Stimulated activated naive CD8-positive, alpha-beta T cell treated with anti-CD3 and anti-CD28 coated beads, Interleukin-15, Interleukin-2, amounts not matched to agents 100 ng/mL and 50 ng/mL, for 24 hours (primary cell): Measurements from ENCODE around the gene CTSL.

Source experiments
- H3K27ac Mint-ChIP-seq: one replicate; pipeline ENCODE4 v1.8.0; 2021; ENCODE audit warnings: mild to moderate bottlenecking, mixed read lengths
- H3K27me3 Mint-ChIP-seq: one replicate; pipeline ENCODE4 v1.8.0; 2021; ENCODE audit warnings: mixed read lengths
- H3K36me3 Mint-ChIP-seq: one replicate; pipeline ENCODE4 v1.8.0; 2021; ENCODE audit warnings: low read depth, mixed read lengths
- H3K4me1 Mint-ChIP-seq: one replicate; pipeline ENCODE4 v1.8.0; 2021; ENCODE audit warnings: low read depth, mixed read lengths
- H3K4me3 Mint-ChIP-seq: one replicate; pipeline ENCODE4 v1.8.0; 2021; ENCODE audit warnings: mild to moderate bottlenecking, mixed read lengths
- H3K9me3 Mint-ChIP-seq: one replicate; pipeline ENCODE4 v1.8.0; 2021; ENCODE audit warnings: mixed read lengths

The CTSL gene

DNA sequence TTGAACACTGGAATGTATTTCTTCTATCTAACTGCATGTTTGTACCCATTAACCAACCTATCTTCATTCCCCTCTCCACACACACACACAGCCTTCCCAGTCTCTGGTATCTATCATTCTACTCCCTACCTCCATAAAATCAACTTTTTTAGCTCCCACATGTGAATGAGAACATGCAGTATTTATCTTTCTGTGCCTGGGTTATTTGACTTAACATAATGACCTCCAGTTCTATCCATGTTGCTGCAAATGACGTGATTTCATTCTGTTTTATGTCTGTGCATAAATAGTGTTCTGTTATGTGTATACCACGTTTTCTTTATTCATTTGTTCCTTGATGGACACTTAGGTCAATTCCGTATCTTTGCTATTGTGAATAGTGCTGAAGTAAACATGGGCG lies 38.7 kb upstream of the CTSL start:
- H3K4me1 Mint-ChIP-seq, result peaks cover 12% of the 10 kb centered on the region
- H3K27me3 Mint-ChIP-seq, result no peaks in the 10 kb centered on the region
- no peak overlapping the region for H3K4me3 Mint-ChIP-seq
- H3K36me3 Mint-ChIP-seq, result no peaks in the 10 kb centered on the region
- peaks cover 5% of the 10 kb centered on the region for H3K9me3 Mint-ChIP-seq
- no peak overlapping the region for H3K27ac Mint-ChIP-seq

DNA sequence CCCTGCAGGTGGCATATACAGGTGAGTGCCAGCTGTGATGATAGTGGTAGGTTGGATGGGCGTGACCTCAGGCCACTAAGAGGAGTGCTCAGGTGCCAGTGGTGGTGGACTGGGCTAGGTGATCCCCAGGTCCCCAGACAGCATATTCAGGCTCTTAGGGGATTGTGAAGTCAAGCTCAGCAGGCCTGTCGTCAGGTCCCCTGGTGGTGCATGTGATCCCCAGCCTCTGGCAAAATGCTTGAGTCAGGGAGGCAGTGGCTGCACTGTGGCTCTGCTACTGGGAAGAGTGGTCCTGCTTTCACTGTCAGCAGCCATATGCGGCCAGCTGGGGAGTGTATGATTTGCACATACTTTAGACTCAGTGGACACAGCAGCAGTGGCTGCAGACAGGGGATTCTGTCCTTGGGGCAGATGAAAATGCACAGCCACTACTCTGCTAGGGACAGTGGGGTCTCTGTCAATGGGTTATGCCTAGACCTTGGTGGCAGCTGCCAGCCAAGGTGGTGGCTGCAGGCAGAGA lies 31.6 kb upstream of the CTSL start:
- Mint-ChIP-seq H3K27me3 (no peaks in the 10 kb centered on the region), H3K36me3 (peaks cover 5% of the 10 kb centered on the region), H3K9me3 (peaks cover 16% of the 10 kb centered on the region), H3K4me3 (no peak overlapping the region), H3K4me1 (no peaks in the 10 kb centered on the region), H3K27ac (no peak overlapping the region)

DNA sequence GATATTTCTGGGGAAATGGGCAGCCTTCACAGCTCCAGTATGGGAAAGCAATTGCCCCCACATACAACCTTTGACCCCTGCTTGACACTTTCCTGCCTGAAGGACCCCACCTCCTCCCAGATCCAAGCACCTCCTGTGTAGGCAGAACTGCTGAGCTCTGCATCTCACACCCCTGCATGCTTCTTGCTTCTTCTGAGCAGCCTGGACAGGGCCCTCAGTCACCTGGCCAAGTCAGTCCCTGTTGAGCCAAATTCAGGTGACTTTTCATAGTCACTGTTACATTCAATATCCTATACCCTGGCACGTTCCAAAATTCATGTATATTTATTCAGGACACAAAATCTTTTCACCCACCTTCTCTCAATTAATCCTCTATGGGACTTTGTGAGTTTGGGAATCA lies 30.4 kb upstream of the CTSL start:
- Mint-ChIP-seq H3K27ac (no peak overlapping the region), H3K4me3 (no peak overlapping the region)

DNA sequence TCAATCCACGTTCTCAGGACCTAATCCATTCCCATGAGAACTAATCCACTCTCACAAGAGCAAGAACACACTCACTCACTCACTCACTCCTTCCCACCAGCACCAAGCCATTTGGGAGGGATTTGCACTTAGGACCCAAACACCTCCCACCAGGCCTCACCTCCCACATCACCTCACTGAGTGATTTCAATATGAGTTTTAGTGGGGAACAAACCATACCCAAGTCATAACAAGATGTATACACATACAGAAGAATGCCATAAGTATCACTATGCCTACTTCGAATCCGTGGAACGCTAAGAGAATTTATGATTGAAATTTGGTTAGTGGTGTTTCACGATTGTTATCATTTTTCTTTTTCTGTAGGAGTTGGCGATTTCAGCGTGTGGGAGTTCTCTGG lies 29.3 kb upstream of the CTSL start:
- Mint-ChIP-seq H3K36me3 (peaks cover 5% of the 10 kb centered on the region), H3K4me3 (no peak overlapping the region), H3K4me1 (no peaks in the 10 kb centered on the region), H3K27me3 (no peaks in the 10 kb centered on the region), H3K27ac (no peak overlapping the region), H3K9me3 (peaks cover 13% of the 10 kb centered on the region)

More for the DNA sequence above, 30.4 kb upstream of the CTSL start:
- peaks cover 16% of the 10 kb centered on the region for H3K9me3 Mint-ChIP-seq
- no peaks in the 10 kb centered on the region for H3K27me3 Mint-ChIP-seq
- H3K36me3 Mint-ChIP-seq, result peaks cover 5% of the 10 kb centered on the region
- no peaks in the 10 kb centered on the region for H3K4me1 Mint-ChIP-seq

DNA sequence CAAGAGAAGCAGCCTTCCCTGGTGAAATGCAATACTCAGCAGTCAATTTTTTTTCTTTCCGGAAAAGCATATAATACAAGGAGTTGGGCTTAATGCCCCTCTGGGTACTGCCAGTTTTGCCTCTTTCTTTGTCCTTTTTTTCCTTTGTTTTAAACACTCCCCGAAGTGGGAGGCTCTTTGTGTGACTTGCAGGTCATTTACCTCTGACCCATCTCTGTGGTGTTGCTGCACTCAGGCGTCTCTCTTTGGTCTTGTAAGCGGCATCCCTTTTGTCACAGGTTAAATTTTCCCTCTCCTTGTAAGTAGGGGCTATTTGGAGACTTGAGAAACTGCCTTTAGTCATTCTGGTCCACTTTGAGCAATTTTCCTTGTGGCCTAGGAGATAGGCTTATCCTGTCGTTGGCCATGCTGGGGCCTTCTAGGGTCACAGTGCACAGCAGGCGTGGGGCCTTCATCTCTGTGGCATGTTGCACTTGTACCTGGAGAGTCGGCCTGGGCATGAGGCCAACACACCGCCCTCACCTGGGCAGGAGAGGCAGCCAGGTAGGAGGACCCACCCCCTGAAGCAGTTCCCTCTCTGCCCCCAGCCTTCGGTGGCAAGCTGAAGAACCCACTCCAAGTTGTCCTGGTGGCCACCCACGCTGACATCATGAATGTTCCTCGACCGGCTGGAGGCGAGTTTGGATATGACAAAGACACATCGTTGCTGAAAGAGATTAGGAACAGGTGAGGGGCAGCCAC lies 27.7 kb upstream of the CTSL start:
- Mint-ChIP-seq H3K4me1 (no peaks in the 10 kb centered on the region), H3K9me3 (peaks cover 5% of the 10 kb centered on the region), H3K4me3 (no peak overlapping the region), H3K27ac (no peak overlapping the region), H3K36me3 (peaks cover 4% of the 10 kb centered on the region), H3K27me3 (no peaks in the 10 kb centered on the region)

DNA sequence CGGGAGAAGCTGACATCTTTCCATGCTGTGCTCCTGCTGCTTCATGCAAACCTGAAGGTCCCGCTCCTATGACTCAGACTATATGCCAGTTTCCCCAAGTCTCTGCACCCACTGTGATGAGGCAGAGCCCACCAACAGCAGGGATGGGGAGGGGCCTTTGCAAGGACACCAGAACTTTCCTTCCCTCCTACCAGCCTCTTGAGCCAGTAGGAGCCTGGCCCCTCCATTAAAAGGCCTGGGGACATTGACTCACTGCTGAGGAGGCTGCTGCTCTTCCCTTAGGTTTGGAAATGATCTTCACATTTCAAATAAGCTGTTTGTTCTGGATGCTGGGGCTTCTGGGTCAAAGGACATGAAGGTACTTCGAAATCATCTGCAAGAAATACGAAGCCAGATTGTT lies 26.1 kb upstream of the CTSL start:
- Mint-ChIP-seq H3K27ac (no peak overlapping the region), H3K9me3 (no peaks in the 10 kb centered on the region), H3K27me3 (no peaks in the 10 kb centered on the region), H3K36me3 (no peaks in the 10 kb centered on the region), H3K4me3 (no peak overlapping the region), H3K4me1 (no peaks in the 10 kb centered on the region)

DNA sequence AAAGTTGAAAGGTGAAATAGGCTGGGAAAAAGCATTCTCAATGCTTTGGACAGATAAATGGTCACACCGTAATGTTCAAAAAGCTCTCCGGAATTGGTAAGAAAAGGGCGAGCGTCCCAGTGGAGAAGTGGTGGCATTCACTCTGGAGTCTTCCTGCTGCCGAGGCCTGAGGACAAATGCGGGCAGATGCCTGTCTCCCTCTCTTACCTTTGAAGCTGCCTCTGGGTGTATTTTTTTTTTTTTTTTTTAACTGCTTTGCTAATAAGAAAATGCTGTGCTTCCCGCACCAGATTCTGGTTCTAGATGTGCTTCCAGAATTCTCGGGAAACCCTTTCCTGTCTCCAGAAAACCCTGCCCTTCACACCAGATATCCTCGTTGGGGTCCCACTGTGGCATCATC lies 24.4 kb upstream of the CTSL start:
- H3K4me1 Mint-ChIP-seq, result no peaks in the 10 kb centered on the region
- no peaks in the 10 kb centered on the region for H3K9me3 Mint-ChIP-seq
- H3K36me3 Mint-ChIP-seq, result no peaks in the 10 kb centered on the region
- H3K27me3 Mint-ChIP-seq, result no peaks in the 10 kb centered on the region
- H3K27ac Mint-ChIP-seq, result no peak overlapping the region
- no peak overlapping the region for H3K4me3 Mint-ChIP-seq

DNA sequence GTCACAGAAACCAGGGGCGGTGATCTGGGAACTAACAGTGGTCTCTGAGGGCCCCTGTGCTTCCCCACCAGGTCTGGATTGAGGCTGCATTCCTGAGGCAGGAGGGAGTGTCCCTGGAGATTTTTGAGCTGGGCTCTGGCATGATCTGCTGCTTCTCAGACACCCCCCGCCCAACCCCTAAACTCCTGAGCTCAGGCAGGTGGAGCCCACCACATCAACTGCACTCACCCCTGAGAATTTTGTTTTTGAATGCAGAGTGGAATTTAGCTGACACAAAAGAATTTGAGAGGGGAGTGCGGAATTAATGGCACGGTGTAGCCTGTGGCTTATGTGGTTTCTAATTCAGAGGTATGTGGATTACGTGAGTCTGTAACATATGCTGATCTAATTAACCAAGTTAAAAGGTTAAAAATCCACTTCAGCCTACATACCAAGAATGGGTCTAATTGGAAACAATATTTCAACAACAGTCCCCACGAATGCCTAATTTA lies 23.9 kb upstream of the CTSL start:
- H3K36me3 Mint-ChIP-seq, result no peaks in the 10 kb centered on the region
- no peaks in the 10 kb centered on the region for H3K4me1 Mint-ChIP-seq
- no peak overlapping the region for H3K4me3 Mint-ChIP-seq

DNA sequence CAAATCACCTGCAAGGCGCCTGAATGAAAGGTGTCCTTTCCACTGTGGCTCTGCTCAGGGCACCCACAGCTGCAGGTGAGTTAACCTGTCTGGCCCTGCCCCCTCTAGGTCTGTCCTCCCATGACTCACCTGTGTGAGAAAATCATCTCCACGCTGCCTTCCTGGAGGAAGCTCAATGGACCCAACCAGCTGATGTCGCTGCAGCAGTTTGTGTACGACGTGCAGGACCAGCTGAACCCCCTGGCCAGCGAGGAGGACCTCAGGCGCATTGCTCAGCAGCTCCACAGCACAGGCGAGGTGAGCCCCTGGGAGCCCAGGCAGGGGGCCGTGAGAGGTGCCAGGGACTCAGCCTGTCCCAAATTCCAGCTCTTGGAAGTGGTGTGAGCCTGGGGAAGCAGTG lies 23.0 kb upstream of the CTSL start:
- Mint-ChIP-seq H3K27ac (no peak overlapping the region), H3K4me1 (peaks cover 2% of the 10 kb centered on the region), H3K27me3 (no peaks in the 10 kb centered on the region), H3K9me3 (no peaks in the 10 kb centered on the region), H3K36me3 (no peaks in the 10 kb centered on the region), H3K4me3 (no peak overlapping the region)

More for the DNA sequence above, 23.9 kb upstream of the CTSL start:
- Mint-ChIP-seq H3K27me3 (no peaks in the 10 kb centered on the region), H3K27ac (no peak overlapping the region), H3K9me3 (no peaks in the 10 kb centered on the region)

DNA sequence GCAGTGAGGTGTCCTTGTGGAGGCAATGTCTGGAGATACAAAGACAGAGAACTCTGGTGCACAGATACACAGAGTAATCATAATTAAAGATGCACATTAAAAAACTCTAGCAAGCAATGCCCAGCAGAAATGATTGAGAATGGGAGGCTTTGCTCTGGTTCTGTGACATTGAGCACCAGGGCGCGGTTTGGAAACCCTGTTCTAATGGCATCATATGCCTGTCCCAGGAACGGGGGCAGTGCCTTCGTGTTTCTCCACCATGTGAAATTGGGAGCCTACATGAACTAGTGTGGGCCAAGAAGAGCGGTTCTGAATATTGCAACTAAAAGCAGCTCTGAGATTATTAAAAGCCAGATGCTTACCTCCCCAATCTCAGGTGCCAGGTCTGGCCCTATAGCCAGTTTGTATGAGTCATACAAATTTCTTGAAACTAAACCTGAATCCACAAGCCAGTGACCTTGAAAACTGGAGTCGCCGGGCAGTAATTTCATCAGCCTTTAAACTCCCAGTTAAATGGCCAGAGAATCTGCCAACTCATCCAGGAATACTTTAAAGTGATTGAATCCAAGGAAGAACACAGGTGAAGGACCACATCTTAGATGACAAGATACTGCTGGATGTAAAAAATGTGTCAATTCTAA lies 22.2 kb upstream of the CTSL start:
- H3K36me3 Mint-ChIP-seq, result no peaks in the 10 kb centered on the region

DNA sequence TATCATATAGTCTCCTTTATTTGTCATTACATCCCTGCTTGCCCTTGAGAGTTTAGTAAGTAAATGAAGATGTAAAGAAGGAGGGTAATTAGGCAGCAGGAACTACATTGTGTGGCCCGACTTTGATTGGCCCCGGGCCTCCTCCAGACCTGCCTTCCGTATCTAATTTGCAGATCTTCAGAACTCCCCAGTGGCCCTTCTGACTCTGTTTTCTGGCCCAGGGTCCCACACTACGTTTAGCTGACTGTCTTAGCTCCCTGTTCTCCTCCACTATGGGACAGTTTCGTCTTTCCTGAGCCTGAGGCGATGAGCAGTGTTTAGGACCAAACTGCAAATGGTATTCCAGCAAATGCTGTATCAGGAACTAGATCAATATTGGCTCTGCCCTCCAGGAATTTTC lies 21.6 kb upstream of the CTSL start:
- H3K4me1 Mint-ChIP-seq, result peaks cover 14% of the 10 kb centered on the region
- H3K4me3 Mint-ChIP-seq, result no peak overlapping the region
- H3K27me3 Mint-ChIP-seq, result no peaks in the 10 kb centered on the region
- no peak overlapping the region for H3K27ac Mint-ChIP-seq
- H3K9me3 Mint-ChIP-seq, result no peaks in the 10 kb centered on the region
- no peaks in the 10 kb centered on the region for H3K36me3 Mint-ChIP-seq

More for the DNA sequence above, 22.2 kb upstream of the CTSL start:
- Mint-ChIP-seq H3K4me3 (no peak overlapping the region), H3K9me3 (no peaks in the 10 kb centered on the region), H3K27ac (no peak overlapping the region), H3K27me3 (no peaks in the 10 kb centered on the region), H3K4me1 (peaks cover 9% of the 10 kb centered on the region)

DNA sequence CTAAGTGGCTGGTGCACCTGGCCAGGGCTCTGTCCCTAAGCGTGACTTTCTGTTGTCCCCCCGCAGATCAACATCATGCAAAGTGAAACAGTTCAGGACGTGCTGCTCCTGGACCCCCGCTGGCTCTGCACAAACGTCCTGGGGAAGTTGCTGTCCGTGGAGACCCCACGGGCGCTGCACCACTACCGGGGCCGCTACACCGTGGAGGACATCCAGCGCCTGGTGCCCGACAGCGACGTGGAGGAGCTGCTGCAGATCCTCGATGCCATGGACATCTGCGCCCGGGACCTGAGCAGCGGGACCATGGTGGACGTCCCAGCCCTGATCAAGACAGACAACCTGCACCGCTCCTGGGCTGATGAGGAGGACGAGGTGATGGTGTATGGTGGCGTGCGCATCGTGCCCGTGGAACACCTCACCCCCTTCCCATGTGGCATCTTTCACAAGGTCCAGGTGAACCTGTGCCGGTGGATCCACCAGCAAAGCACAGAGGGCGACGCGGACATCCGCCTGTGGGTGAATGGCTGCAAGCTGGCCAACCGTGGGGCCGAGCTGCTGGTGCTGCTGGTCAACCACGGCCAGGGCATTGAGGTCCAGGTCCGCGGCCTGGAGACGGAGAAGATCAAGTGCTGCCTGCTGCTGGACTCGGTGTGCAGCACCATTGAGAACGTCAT lies 19.7 kb upstream of the CTSL start:
- H3K27ac Mint-ChIP-seq, result no peak overlapping the region
- peaks cover 17% of the 10 kb centered on the region for H3K4me1 Mint-ChIP-seq
- no peaks in the 10 kb centered on the region for H3K9me3 Mint-ChIP-seq

DNA sequence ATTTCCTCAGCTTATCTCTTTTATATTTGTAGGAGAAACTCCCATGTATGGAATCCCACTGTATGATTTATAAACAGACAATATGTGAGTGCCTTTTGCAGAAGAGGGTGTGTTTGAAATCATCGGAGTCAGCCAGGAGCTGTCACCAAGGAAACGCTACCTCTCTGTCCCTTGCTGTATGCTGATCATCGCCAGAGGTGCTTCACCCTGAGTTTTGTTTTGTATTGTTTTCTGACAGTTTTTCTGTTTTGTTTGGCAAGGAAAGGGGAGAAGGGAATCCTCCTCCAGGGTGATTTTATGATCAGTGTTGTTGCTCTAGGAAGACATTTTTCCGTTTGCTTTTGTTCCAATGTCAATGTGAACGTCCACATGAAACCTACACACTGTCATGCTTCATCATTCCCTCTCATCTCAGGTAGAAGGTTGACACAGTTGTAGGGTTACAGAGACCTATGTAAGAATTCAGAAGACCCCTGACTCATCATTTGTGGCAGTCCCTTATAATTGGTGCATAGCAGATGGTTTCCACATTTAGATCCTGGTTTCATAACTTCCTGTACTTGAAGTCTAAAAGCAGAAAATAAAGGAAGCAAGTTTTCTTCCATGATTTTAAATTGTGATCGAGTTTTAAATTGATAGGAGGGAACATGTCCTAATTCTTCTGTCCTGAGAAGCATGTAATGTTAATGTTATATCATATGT lies 18.0 kb upstream of the CTSL start:
- Mint-ChIP-seq H3K36me3 (no peaks in the 10 kb centered on the region), H3K4me3 (no peak overlapping the region), H3K4me1 (peaks cover 17% of the 10 kb centered on the region), H3K9me3 (peaks cover 2% of the 10 kb centered on the region), H3K27ac (no peak overlapping the region), H3K27me3 (no peaks in the 10 kb centered on the region)

More for the DNA sequence above, 19.7 kb upstream of the CTSL start:
- Mint-ChIP-seq H3K27me3 (no peaks in the 10 kb centered on the region), H3K36me3 (no peaks in the 10 kb centered on the region), H3K4me3 (no peak overlapping the region)

DNA sequence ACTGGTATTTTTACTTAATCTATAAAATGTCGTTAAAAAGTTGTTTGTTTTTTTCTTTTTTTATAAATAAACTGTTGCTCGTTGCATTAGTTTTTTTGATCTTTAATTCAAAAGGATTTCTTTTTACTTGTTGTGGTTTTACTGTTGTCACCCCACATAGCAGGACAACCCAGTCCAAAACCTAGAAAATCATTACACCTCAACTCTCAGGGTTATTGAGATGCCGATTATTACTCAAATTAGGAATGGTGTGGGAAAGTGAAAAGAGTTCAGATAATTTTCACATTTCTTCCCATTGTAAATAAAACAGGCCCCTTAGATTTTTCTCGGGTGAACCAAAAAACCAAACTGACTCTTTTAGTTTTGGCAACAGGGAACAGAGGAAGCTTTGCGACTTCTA lies 17.4 kb upstream of the CTSL start:
- peaks cover 3% of the 10 kb centered on the region for H3K9me3 Mint-ChIP-seq
- no peak overlapping the region for H3K27ac Mint-ChIP-seq
- H3K4me3 Mint-ChIP-seq, result no peak overlapping the region
- no peaks in the 10 kb centered on the region for H3K27me3 Mint-ChIP-seq
- no peaks in the 10 kb centered on the region for H3K36me3 Mint-ChIP-seq
- H3K4me1 Mint-ChIP-seq, result peaks cover 17% of the 10 kb centered on the region
